ENCODE data around the gene DPM3.
A peak's percentile ranks its signal among the peaks of the same experiment; 100 is the strongest.
"Not testable (repeated sequence)": the region's sequence is repeated elsewhere in the genome, so short reads cannot be mapped to it uniquely, and the experiment has no call there.

Gene DPM3

GRCh38 chr1:155139895-155140629, at the start of gene DPM3:
Gene DPM3 (minus strand): TSS chr1:155140531. CDS start chr1:155140240, 291 bp downstream.
- DNase-seq: peak; percentile 91

GRCh38 chr1:155189926-155190325, 49.6 kb upstream of the DPM3 start:
- not testable (repeated sequence) for DNase-seq

- DNase-seq: no peak
Measured at GRCh38 chr1:155188268-155188667, 47.9 kb upstream of the DPM3 start.

- DNase-seq: no peak
Measured at GRCh38 chr1:155187456-155187891, 47.1 kb upstream of the DPM3 start.

GRCh38 chr1:155186794-155187455, 46.6 kb upstream of the DPM3 start:
- DNase-seq: no peak

- no peak for DNase-seq
Measured at GRCh38 chr1:155186067-155186793, 45.9 kb upstream of the DPM3 start.

GRCh38 chr1:155185783-155186066, 45.4 kb upstream of the DPM3 start:
- no peak for DNase-seq

GRCh38 chr1:155184835-155185782, 44.8 kb upstream of the DPM3 start:
- DNase-seq: no peak

GRCh38 chr1:155184351-155184811, 44.0 kb upstream of the DPM3 start:
- no peak for DNase-seq

- no peak for DNase-seq
Measured at GRCh38 chr1:155183775-155184221, 43.5 kb upstream of the DPM3 start.

- DNase-seq: no peak
Measured at GRCh38 chr1:155182052-155182550, 41.8 kb upstream of the DPM3 start.

GRCh38 chr1:155181371-155182051, 41.2 kb upstream of the DPM3 start:
- DNase-seq: no peak

- no peak for DNase-seq
Measured at GRCh38 chr1:155179112-155180031, 39.0 kb upstream of the DPM3 start.

- no peak for DNase-seq
Measured at GRCh38 chr1:155178441-155179111, 38.2 kb upstream of the DPM3 start.

- DNase-seq: no peak
Measured at GRCh38 chr1:155177918-155178281, 37.6 kb upstream of the DPM3 start.

GRCh38 chr1:155177192-155177917, 37.0 kb upstream of the DPM3 start:
- DNase-seq: no peak

- peak; percentile 86 for DNase-seq
Measured at GRCh38 chr1:155176544-155177071, 36.3 kb upstream of the DPM3 start.

- DNase-seq: no peak
Measured at GRCh38 chr1:155175927-155176371, 35.6 kb upstream of the DPM3 start.
